ENCODE results near the gene PEX7. TPM values are rescaled to one million over a fixed set of nuclear protein-coding genes. Genes with fewer than 3 reads are reported as not detected.
"Not testable (repeated sequence)": the region's sequence is repeated elsewhere in the genome, so short reads cannot be mapped to it uniquely, and the experiment has no call there.

The PEX7 gene
- total RNA-seq, 4 donors from 2014 or later = 4.7 to 9.7 (median 6.9) TPM

GRCh38 chr6:136895901-136896300 is 73.5 kb downstream of the PEX7 start:
- ATAC-seq (ENCODE audit: low FRiP score) = no peak
- DNase-seq (ENCODE audit: low spot score) = no peak
- TF ChIP-seq CTCF (IDR thresholded peaks at IDR 0.05) = no peak

GRCh38 chr6:136897071-136897470 is 74.7 kb downstream of the PEX7 start:
- TF ChIP-seq CTCF (IDR thresholded peaks at IDR 0.05) = no peak
- ATAC-seq (ENCODE audit: low FRiP score) (no peak), DNase-seq (ENCODE audit: low spot score) (no peak)

GRCh38 chr6:136901212-136901784 is 78.9 kb downstream of the PEX7 start:
- TF ChIP-seq CTCF (IDR thresholded peaks at IDR 0.05) = no peak

GRCh38 chr6:136904477-136904876 is 82.1 kb downstream of the PEX7 start:
- not testable (repeated sequence) for ATAC-seq (ENCODE audit: low FRiP score); DNase-seq (ENCODE audit: low spot score)

More at GRCh38 chr6:136901212-136901784, 78.9 kb downstream of the PEX7 start:
- ATAC-seq (ENCODE audit: low FRiP score) (no peak), DNase-seq (ENCODE audit: low spot score) (no peak)

- DNase-seq (ENCODE audit: low spot score) (no peak), ATAC-seq (ENCODE audit: low FRiP score) (no peak)
- no peak for TF ChIP-seq CTCF (IDR thresholded peaks at IDR 0.05)
These were observed 92.6 kb downstream of the PEX7 start for GRCh38 chr6:136914947-136915346.

GRCh38 chr6:136918706-136919105 is 96.3 kb downstream of the PEX7 start:
- ATAC-seq (ENCODE audit: low FRiP score) (no peak), DNase-seq (ENCODE audit: low spot score) (no peak)
- TF ChIP-seq CTCF (IDR thresholded peaks at IDR 0.05) = no peak

GRCh38 chr6:136920216-136920615 is 97.8 kb downstream of the PEX7 start:
- ATAC-seq (ENCODE audit: low FRiP score) = no peak
- no peak for DNase-seq (ENCODE audit: low spot score)
- no peak for TF ChIP-seq CTCF (IDR thresholded peaks at IDR 0.05)
